ENCODE data around the gene TRIM6.

DNA sequence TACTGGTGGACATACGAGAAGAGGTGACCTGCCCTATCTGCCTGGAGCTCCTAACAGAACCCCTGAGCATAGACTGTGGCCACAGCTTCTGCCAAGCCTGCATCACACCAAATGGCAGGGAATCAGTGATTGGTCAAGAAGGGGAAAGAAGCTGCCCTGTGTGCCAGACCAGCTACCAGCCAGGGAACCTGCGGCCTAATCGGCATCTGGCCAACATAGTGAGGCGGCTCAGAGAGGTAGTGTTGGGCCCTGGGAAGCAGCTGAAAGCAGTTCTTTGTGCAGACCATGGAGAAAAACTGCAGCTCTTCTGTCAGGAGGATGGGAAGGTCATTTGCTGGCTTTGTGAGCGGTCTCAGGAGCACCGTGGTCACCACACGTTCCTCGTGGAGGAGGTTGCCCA, 6.9 kb downstream of the TRIM6 start:
- TF ChIP-seq, protein P1, sequence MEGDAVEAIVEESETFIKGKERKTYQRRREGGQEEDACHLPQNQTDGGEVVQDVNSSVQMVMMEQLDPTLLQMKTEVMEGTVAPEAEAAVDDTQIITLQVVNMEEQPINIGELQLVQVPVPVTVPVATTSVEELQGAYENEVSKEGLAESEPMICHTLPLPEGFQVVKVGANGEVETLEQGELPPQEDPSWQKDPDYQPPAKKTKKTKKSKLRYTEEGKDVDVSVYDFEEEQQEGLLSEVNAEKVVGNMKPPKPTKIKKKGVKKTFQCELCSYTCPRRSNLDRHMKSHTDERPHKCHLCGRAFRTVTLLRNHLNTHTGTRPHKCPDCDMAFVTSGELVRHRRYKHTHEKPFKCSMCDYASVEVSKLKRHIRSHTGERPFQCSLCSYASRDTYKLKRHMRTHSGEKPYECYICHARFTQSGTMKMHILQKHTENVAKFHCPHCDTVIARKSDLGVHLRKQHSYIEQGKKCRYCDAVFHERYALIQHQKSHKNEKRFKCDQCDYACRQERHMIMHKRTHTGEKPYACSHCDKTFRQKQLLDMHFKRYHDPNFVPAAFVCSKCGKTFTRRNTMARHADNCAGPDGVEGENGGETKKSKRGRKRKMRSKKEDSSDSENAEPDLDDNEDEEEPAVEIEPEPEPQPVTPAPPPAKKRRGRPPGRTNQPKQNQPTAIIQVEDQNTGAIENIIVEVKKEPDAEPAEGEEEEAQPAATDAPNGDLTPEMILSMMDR (conservative IDR thresholded peaks at IDR 0.05; ENCODE audit: low read depth in 2 of 2): no peak
- TF ChIP-seq POLR2AphosphoS5 (IDR thresholded peaks at IDR 0.05; ENCODE audit: low read depth) (no peak), CREB1 (CRISPR knock-in tag; IDR thresholded peaks at IDR 0.05; ENCODE audit: low read depth) (no peak), EZH2phosphoT487 (IDR thresholded peaks at IDR 0.05; ENCODE audit: unreplicated experiment) (no peak), EZH2 (IDR thresholded peaks at IDR 0.05; ENCODE audit: low read depth, unreplicated experiment) (no peak), ZNF114 (CRISPR knock-in tag; IDR thresholded peaks at IDR 0.05) (no peak), ZNF331 (CRISPR knock-in tag; IDR thresholded peaks at IDR 0.05; ENCODE audit: low read depth) (no peak)
- TF ChIP-seq, protein P2, sequence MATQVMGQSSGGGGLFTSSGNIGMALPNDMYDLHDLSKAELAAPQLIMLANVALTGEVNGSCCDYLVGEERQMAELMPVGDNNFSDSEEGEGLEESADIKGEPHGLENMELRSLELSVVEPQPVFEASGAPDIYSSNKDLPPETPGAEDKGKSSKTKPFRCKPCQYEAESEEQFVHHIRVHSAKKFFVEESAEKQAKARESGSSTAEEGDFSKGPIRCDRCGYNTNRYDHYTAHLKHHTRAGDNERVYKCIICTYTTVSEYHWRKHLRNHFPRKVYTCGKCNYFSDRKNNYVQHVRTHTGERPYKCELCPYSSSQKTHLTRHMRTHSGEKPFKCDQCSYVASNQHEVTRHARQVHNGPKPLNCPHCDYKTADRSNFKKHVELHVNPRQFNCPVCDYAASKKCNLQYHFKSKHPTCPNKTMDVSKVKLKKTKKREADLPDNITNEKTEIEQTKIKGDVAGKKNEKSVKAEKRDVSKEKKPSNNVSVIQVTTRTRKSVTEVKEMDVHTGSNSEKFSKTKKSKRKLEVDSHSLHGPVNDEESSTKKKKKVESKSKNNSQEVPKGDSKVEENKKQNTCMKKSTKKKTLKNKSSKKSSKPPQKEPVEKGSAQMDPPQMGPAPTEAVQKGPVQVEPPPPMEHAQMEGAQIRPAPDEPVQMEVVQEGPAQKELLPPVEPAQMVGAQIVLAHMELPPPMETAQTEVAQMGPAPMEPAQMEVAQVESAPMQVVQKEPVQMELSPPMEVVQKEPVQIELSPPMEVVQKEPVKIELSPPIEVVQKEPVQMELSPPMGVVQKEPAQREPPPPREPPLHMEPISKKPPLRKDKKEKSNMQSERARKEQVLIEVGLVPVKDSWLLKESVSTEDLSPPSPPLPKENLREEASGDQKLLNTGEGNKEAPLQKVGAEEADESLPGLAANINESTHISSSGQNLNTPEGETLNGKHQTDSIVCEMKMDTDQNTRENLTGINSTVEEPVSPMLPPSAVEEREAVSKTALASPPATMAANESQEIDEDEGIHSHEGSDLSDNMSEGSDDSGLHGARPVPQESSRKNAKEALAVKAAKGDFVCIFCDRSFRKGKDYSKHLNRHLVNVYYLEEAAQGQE (IDR thresholded peaks at IDR 0.05; ENCODE audit: unreplicated experiment): no peak
- TF ChIP-seq, protein P3, sequence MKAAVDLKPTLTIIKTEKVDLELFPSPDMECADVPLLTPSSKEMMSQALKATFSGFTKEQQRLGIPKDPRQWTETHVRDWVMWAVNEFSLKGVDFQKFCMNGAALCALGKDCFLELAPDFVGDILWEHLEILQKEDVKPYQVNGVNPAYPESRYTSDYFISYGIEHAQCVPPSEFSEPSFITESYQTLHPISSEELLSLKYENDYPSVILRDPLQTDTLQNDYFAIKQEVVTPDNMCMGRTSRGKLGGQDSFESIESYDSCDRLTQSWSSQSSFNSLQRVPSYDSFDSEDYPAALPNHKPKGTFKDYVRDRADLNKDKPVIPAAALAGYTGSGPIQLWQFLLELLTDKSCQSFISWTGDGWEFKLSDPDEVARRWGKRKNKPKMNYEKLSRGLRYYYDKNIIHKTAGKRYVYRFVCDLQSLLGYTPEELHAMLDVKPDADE (IDR thresholded peaks at IDR 0.05): no peak
